HepG2 (cell line): ENCODE measurements around the gene IGFN1. TPM values are rescaled to one million over a fixed set of nuclear protein-coding genes. Genes with fewer than 3 reads are reported as not detected.

Experiments
- ATAC-seq: fragments of 200-7000 bp; cut with Tn5 transposase; 3 replicates; pipeline ENCODE4 v1.9.1; 2020; ENCODE audit warnings: mild to moderate bottlenecking, moderate library complexity
- BruUV-seq: library from RNA; stranded (reverse); fragments of 400-500 nt; replicated peaks from 2 replicates; lab custom pipeline; 2021; lab: Mats Ljungman, UMichigan
- CTCF ChIA-PET: fragments of 300-600 bp; formaldehyde crosslinking; extraction: SDS; loops from one replicate; lab custom pipeline; 2021; ENCODE audit warnings: low total read pairs, inconsistent platforms, low intra/inter-chr PET ratio; lab: Yijun Ruan, JAX
- POLR2A ChIA-PET: fragments of 350-600 bp; sonication (Branson Sonifier 250); formaldehyde crosslinking; loops from one replicate; lab custom pipeline; 2020; ENCODE audit warnings: antibody characterized with exemption, inconsistent platforms; lab: Yijun Ruan, JAX
- DNase-seq: peaks from one replicate; pipeline ENCODE4 v3.0.0-alpha.2; 2015; ENCODE audit warnings: low spot score
- FAIRE-seq: peaks from 3 replicates; lab custom pipeline; 2011; peaks lifted over from hg19 to GRCh38; lab: Jason Lieb, UNC
- H2AFZ ChIP-seq: one replicate; pipeline ENCODE4 v1.6.1; 2011; ENCODE audit warnings: low read length, inconsistent platforms
- H3K27ac ChIP-seq: fragments of 300-600 bp; 3 replicates; pipeline ENCODE4 v1.8.0; 2011; ENCODE audit warnings: mixed run types, mild to moderate bottlenecking, mixed read lengths, low read length, inconsistent platforms; ENCODE audit not compliant: insufficient read depth; ENCODE audit errors: extremely low read length
- H3K27me3 ChIP-seq, 2 experiments: fragments of 200-600 bp in 1 of 2; 2 replicates in 1 of 2; 3 replicates in 1 of 2; pipeline versions ENCODE4 v1.6.0 to v1.8.0; 2011; ENCODE audit warnings: low read length in 2 of 2, mild to moderate bottlenecking in 2 of 2, moderate library complexity in 2 of 2, inconsistent platforms in 1 of 2; ENCODE audit not compliant: insufficient read depth in 2 of 2, control insufficient read depth in 1 of 2
- H3K36me3 ChIP-seq, 2 experiments: fragments of 200-600 bp in 1 of 2; replicated peaks in 1 of 2; 2 replicates in 1 of 2; 3 replicates in 1 of 2; pipeline versions ENCODE4 v1.5.1 to v1.8.0; 2011; ENCODE audit warnings: low read length in 2 of 2, inconsistent platforms in 1 of 2; ENCODE audit not compliant: insufficient read depth in 2 of 2, control insufficient read depth in 1 of 2
- H3K4me1 ChIP-seq: 2 replicates; pipeline ENCODE4 v1.5.1; 2012; ENCODE audit warnings: low read length, inconsistent platforms; ENCODE audit not compliant: insufficient read depth
- H3K4me2 ChIP-seq: 2 replicates; pipeline ENCODE4 v1.6.0; 2011; ENCODE audit warnings: low read depth, low read length, inconsistent platforms
- H3K4me3 ChIP-seq, 3 experiments: fragments of 200-600 bp in 1 of 3; sonication (generic), shearing (Covaris generic) in 1 of 3; replicated peaks in 1 of 3; 2 replicates each; pipeline ENCODE4 v1.5.1; 2011 to 2016; ENCODE audit warnings: low read length in 3 of 3, inconsistent platforms in 2 of 3, low read depth in 2 of 3, mild to moderate bottlenecking in 2 of 3, control low read depth in 1 of 3, mixed read lengths in 1 of 3; ENCODE audit not compliant: insufficient read depth in 1 of 3
- H3K79me2 ChIP-seq: one replicate; pipeline ENCODE4 v1.6.1; 2011; ENCODE audit warnings: low read length, inconsistent platforms; ENCODE audit not compliant: insufficient read depth
- H3K9ac ChIP-seq: 2 replicates; pipeline ENCODE4 v1.6.0; 2011; ENCODE audit warnings: mild to moderate bottlenecking, low read depth, low read length, inconsistent platforms; ENCODE audit not compliant: insufficient read depth
- H3K9me3 ChIP-seq: 2 replicates; pipeline ENCODE4 v1.5.1; 2012; ENCODE audit warnings: mild to moderate bottlenecking, low read length
- H4K20me1 ChIP-seq: 2 replicates; pipeline ENCODE4 v1.6.0; 2011; ENCODE audit warnings: inconsistent platforms, mild to moderate bottlenecking, low read length, moderate library complexity; ENCODE audit not compliant: insufficient read depth
- CBFB ChIP-seq: sonication (generic); formaldehyde crosslinking; IDR thresholded peaks from 2 replicates; pipeline ENCODE4 v1.4.0; 2020; ENCODE audit warnings: missing genetic modification reagents
- ELF4 ChIP-seq: sonication (generic); formaldehyde crosslinking; IDR thresholded peaks from 2 replicates; pipeline ENCODE4 v1.5.0; 2020; ENCODE audit warnings: missing genetic modification reagents, mild to moderate bottlenecking, moderate library complexity, borderline replicate concordance
- FOXA1 ChIP-seq, 2 experiments: fragments of 450-650 bp in 1 of 2; sonication (generic) in 1 of 2; formaldehyde crosslinking in 1 of 2; IDR thresholded peaks; 2 replicates each; pipeline versions ENCODE4 v1.4.0 to v1.6.1; 2016 to 2020; ENCODE audit warnings: missing genetic modification reagents in 1 of 2
- HCFC1 ChIP-seq: fragments of 150-350 bp; IDR thresholded peaks from 2 replicates; pipeline ENCODE4 v1.6.1; 2014; ENCODE audit warnings: low read depth, low read length
- HES4 ChIP-seq: sonication (generic); formaldehyde crosslinking; IDR thresholded peaks from 2 replicates; pipeline ENCODE4 v1.9.0; 2021; ENCODE audit warnings: mild to moderate bottlenecking, missing genetic modification reagents, borderline replicate concordance
- KAT8 ChIP-seq: IDR thresholded peaks from 2 replicates; pipeline ENCODE4 v1.6.1; 2016; ENCODE audit warnings: missing genetic modification reagents, missing compliant biosample characterization
- KDM1A ChIP-seq: IDR thresholded peaks from 2 replicates; pipeline ENCODE4 v1.6.1; 2016; ENCODE audit warnings: missing compliant biosample characterization
- NKX3-1 ChIP-seq: sonication (generic); formaldehyde crosslinking; IDR thresholded peaks from 2 replicates; pipeline ENCODE4 v1.5.0; 2020; ENCODE audit warnings: missing genetic modification reagents
- RARA ChIP-seq: IDR thresholded peaks from 2 replicates; pipeline ENCODE4 v1.6.1; 2016; ENCODE audit warnings: missing genetic modification reagents, missing compliant biosample characterization
- ZBTB8A ChIP-seq: sonication (generic); formaldehyde crosslinking; IDR thresholded peaks from 2 replicates; pipeline ENCODE4 v1.4.0; 2020; ENCODE audit warnings: mild to moderate bottlenecking, low read depth, missing genetic modification reagents, borderline replicate concordance
- ZNF367 ChIP-seq: sonication (generic); formaldehyde crosslinking; IDR thresholded peaks from 2 replicates; pipeline ENCODE4 v1.4.0; 2020; ENCODE audit warnings: missing genetic modification reagents, borderline replicate concordance
- WGBS: methylation state at CpG from one replicate; pipeline ENCODE4 v1.1.6; 2017; ENCODE audit warnings: low lambda C conversion rate; 5-methylcytosine and 5-hydroxymethylcytosine counted together
- in situ Hi-C: cut with HindIII; loops from 2 replicates; pipeline ENCODE4 v1.10.0; 2017; ENCODE audit warnings: low pct_unique_long_range_greater_than_20kb; ENCODE audit not compliant: extremely low pct_ligation_motif_present
- intact Hi-C: fragments of 100-400 bp; cut with micrococcal nuclease; formaldehyde crosslinking; loops from one replicate; pipeline ENCODE4 v1.10.0; 2022; ENCODE audit not compliant: unreplicated experiment
- polyA plus RNA-seq, 8 experiments: library from polyadenylated mRNA; depleted of rRNA in 3 of 8; stranded (reverse) in 7 of 8; unstranded in 1 of 8; fragments of >200 nt; fragmentation: Illumina TruSeq in 4 of 8; extraction: Trizol in 4 of 8; gene quantifications; 2 replicates each; pipeline versions ENCODE4 v1.2.1 to v1.2.3, GENCODE V29; 2011 to 2016; ENCODE audit warnings: low read depth in 4 of 8, missing spikeins in 1 of 8, mixed read lengths in 1 of 8; ENCODE audit not compliant: insufficient read depth in 1 of 8
- total RNA-seq, 5 experiments: library from RNA; depleted of rRNA; stranded (reverse); fragments of >200 nt; fragmentation: Illumina TruSeq; extraction: Trizol; gene quantifications; 2 replicates each; pipeline ENCODE4 v1.2.3, GENCODE V29; 2016; ENCODE audit warnings: low read depth in 1 of 5
- TF ChIP-seq, protein P1 (sequence below): fragments of 450-650 bp; IDR thresholded peaks from 2 replicates; pipeline ENCODE4 v1.6.1; 2017; ENCODE audit warnings: mild to moderate bottlenecking
- TF ChIP-seq, protein P2 (sequence below): IDR thresholded peaks from 2 replicates; pipeline ENCODE4 v1.6.1; 2016; ENCODE audit warnings: mild to moderate bottlenecking
- TF ChIP-seq, protein P3 (sequence below): sonication (generic); formaldehyde crosslinking; IDR thresholded peaks from 2 replicates; pipeline ENCODE4 v1.4.0; 2020; ENCODE audit warnings: missing genetic modification reagents
- TF ChIP-seq, protein P4 (sequence below): sonication (generic); formaldehyde crosslinking; IDR thresholded peaks from 2 replicates; pipeline ENCODE4 v1.5.1; 2020; ENCODE audit warnings: missing genetic modification reagents, mild to moderate bottlenecking, borderline replicate concordance

Gene IGFN1
- total and polyA plus RNA-seq, 2 of the 13 experiments (the other 11 are each of a cell fraction or from before 2014, with no cell fraction given) = 0.04 to 0.05 TPM

DNA sequence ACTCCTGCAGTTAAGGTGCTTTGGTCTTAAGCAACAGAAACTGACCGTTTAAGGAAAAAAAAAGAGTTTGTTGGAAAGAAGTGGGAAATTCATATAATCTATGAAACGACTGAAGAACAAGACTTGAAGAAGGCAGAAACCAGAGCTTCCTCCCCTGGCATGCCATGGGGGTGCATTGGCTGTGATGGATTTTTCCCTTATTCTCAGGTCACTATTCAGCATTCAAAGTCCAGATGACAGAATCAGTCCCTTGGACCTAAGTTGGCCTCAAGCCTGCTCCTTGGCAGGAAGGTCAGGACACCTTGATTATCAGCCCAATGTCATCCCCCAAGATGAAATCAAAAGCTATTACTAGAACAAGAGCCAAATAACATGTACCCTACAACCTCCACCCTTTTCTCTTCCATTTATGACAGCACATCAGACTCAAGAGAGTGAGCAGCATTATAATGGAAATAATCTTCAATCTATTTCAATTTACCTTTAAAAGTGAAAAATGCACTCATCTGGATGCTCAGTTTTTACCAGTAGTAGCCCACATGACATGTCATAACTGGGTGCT lies 20.6 kb upstream of the IGFN1 start:
- FAIRE-seq (no peak), ATAC-seq (no peak), DNase-seq (no peak)
- no peaks in the 10 kb centered on the region for H4K20me1 ChIP-seq
- in situ Hi-C loops (no loop called here), intact Hi-C loops (loop anchor here (1.0 to 2.0 kb wide), 3 partner anchors 16 to 53 kb away; partner anchors contain the start of gene TMEM9)
- no peak overlapping the region for H2AFZ ChIP-seq
- 50% methylated on average over 2 of the region's 2 CpGs for WGBS
- peak overlapping the region; percentile 38 for H3K27ac ChIP-seq
- POLR2A ChIA-PET = interaction anchor here (5.0 kb wide), 1 partner anchor 15 kb away, joined by 30 read pairs; the partner anchor contains the start of gene TMEM9
- H3K36me3 ChIP-seq = no peaks in the 10 kb centered on the region
- H3K9me3 ChIP-seq = no peaks in the 10 kb centered on the region
- H3K4me3 ChIP-seq = peak overlapping the region in 1 of 3 experiments; percentile 25; a peak in 1 of 6 replicates
- BruUV-seq = TSS peak; percentile 54
- peaks cover 54% of the 10 kb centered on the region for H3K4me1 ChIP-seq
- H3K9ac ChIP-seq = no peak overlapping the region
- no peaks in the 10 kb centered on the region for H3K79me2 ChIP-seq
- no peaks in the 10 kb centered on the region; a peak in 2 of 5 replicates for H3K27me3 ChIP-seq
- peak overlapping the region; percentile 65 for H3K4me2 ChIP-seq
- CTCF ChIA-PET = interaction anchor here (2.0 kb wide), 1 partner anchor 53 kb away, joined by 6 read pairs; no protein-coding TSS in a partner anchor
- no peak for TF ChIP-seq HES4 (CRISPR knock-in tag)
- no peak for TF ChIP-seq ZBTB8A
- TF ChIP-seq, protein P1, sequence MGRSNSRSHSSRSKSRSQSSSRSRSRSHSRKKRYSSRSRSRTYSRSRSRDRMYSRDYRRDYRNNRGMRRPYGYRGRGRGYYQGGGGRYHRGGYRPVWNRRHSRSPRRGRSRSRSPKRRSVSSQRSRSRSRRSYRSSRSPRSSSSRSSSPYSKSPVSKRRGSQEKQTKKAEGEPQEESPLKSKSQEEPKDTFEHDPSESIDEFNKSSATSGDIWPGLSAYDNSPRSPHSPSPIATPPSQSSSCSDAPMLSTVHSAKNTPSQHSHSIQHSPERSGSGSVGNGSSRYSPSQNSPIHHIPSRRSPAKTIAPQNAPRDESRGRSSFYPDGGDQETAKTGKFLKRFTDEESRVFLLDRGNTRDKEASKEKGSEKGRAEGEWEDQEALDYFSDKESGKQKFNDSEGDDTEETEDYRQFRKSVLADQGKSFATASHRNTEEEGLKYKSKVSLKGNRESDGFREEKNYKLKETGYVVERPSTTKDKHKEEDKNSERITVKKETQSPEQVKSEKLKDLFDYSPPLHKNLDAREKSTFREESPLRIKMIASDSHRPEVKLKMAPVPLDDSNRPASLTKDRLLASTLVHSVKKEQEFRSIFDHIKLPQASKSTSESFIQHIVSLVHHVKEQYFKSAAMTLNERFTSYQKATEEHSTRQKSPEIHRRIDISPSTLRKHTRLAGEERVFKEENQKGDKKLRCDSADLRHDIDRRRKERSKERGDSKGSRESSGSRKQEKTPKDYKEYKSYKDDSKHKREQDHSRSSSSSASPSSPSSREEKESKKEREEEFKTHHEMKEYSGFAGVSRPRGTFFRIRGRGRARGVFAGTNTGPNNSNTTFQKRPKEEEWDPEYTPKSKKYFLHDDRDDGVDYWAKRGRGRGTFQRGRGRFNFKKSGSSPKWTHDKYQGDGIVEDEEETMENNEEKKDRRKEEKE = no peak
- TF ChIP-seq KAT8 (CRISPR knock-in tag) = no peak
- no peak for TF ChIP-seq ZNF367 (CRISPR knock-in tag)
- TF ChIP-seq, protein P2, sequence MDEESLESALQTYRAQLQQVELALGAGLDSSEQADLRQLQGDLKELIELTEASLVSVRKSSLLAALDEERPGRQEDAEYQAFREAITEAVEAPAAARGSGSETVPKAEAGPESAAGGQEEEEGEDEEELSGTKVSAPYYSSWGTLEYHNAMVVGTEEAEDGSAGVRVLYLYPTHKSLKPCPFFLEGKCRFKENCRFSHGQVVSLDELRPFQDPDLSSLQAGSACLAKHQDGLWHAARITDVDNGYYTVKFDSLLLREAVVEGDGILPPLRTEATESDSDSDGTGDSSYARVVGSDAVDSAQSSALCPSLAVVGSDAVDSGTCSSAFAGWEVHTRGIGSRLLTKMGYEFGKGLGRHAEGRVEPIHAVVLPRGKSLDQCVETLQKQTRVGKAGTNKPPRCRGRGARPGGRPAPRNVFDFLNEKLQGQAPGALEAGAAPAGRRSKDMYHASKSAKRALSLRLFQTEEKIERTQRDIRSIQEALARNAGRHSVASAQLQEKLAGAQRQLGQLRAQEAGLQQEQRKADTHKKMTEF = no peak
- TF ChIP-seq, protein P3, sequence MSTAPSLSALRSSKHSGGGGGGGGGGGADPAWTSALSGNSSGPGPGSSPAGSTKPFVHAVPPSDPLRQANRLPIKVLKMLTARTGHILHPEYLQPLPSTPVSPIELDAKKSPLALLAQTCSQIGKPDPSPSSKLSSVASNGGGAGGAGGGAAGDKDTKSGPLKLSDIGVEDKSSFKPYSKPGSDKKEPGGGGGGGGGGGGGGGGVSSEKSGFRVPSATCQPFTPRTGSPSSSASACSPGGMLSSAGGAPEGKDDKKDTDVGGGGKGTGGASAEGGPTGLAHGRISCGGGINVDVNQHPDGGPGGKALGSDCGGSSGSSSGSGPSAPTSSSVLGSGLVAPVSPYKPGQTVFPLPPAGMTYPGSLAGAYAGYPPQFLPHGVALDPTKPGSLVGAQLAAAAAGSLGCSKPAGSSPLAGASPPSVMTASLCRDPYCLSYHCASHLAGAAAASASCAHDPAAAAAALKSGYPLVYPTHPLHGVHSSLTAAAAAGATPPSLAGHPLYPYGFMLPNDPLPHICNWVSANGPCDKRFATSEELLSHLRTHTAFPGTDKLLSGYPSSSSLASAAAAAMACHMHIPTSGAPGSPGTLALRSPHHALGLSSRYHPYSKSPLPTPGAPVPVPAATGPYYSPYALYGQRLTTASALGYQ (CRISPR knock-in tag) = no peak
- no peak for TF ChIP-seq CBFB (CRISPR knock-in tag)
- no peak for TF ChIP-seq RARA (CRISPR knock-in tag)
- no peak for TF ChIP-seq KDM1A (CRISPR knock-in tag)
- TF ChIP-seq, protein P4, sequence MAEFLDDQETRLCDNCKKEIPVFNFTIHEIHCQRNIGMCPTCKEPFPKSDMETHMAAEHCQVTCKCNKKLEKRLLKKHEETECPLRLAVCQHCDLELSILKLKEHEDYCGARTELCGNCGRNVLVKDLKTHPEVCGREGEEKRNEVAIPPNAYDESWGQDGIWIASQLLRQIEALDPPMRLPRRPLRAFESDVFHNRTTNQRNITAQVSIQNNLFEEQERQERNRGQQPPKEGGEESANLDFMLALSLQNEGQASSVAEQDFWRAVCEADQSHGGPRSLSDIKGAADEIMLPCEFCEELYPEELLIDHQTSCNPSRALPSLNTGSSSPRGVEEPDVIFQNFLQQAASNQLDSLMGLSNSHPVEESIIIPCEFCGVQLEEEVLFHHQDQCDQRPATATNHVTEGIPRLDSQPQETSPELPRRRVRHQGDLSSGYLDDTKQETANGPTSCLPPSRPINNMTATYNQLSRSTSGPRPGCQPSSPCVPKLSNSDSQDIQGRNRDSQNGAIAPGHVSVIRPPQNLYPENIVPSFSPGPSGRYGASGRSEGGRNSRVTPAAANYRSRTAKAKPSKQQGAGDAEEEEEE (CRISPR knock-in tag) = 0 out of 2 replicates have a peak, but pooled peaks have one; percentile 78
- no peak for TF ChIP-seq HCFC1
- no peak for TF ChIP-seq ELF4 (CRISPR knock-in tag)
- no peak for TF ChIP-seq FOXA1 (IDR thresholded peaks at IDR 0.05)
- TF ChIP-seq FOXA1 (CRISPR knock-in tag; IDR thresholded peaks at IDR 0.05) = no peak
- TF ChIP-seq NKX3-1 (CRISPR knock-in tag) = no peak
